Measurements from ENCODE around the gene DISP3.

DISP3 gene

GRCh38 chr1:11450310-11450709 lies 28.6 kb upstream of the DISP3 start:
- no peak for DNase-seq (ENCODE audit: extremely low read depth, insufficient read length)
- Histone ChIP-seq H3K27me3 (replicated peaks; ENCODE audit: control insufficient read depth, insufficient read depth, low read length) (no peaks in the 10 kb centered on the region; the same call in 1 of the 2 replicates), H3K36me3 (ENCODE audit: control insufficient read depth, insufficient read depth, low read length) (no peaks in the 10 kb centered on the region), H3K4me3 (replicated peaks; ENCODE audit: low read depth, low read length) (no peak overlapping the region)
- no peak for TF ChIP-seq CTCF (IDR thresholded peaks at IDR 0.05; ENCODE audit: insufficient read depth, low read length, poor library complexity, severe bottlenecking)

GRCh38 chr1:11453742-11454491 lies 25.0 kb upstream of the DISP3 start:
- Histone ChIP-seq H3K36me3 (ENCODE audit: control insufficient read depth, insufficient read depth, low read length) (no peaks in the 10 kb centered on the region), H3K27me3 (replicated peaks; ENCODE audit: control insufficient read depth, insufficient read depth, low read length) (peaks cover 3% of the 10 kb centered on the region; the same call in 1 of the 2 replicates), H3K4me3 (replicated peaks; ENCODE audit: low read depth, low read length) (no peak overlapping the region)
- no peak for DNase-seq (ENCODE audit: extremely low read depth, insufficient read length)
- TF ChIP-seq CTCF (IDR thresholded peaks at IDR 0.05; ENCODE audit: insufficient read depth, low read length, poor library complexity, severe bottlenecking): no peak

GRCh38 chr1:11455967-11456570 lies 22.9 kb upstream of the DISP3 start:
- TF ChIP-seq CTCF (IDR thresholded peaks at IDR 0.05; ENCODE audit: insufficient read depth, low read length, poor library complexity, severe bottlenecking): no peak
- DNase-seq (ENCODE audit: extremely low read depth, insufficient read length): no peak
- H3K36me3 ChIP-seq (ENCODE audit: control insufficient read depth, insufficient read depth, low read length): no peaks in the 10 kb centered on the region
- H3K4me3 ChIP-seq (replicated peaks; ENCODE audit: low read depth, low read length): no peak overlapping the region
- H3K27me3 ChIP-seq (replicated peaks; ENCODE audit: control insufficient read depth, insufficient read depth, low read length): peaks cover 3% of the 10 kb centered on the region; the same call in 1 of the 2 replicates

- Histone ChIP-seq H3K36me3 (ENCODE audit: control insufficient read depth, insufficient read depth, low read length) (no peaks in the 10 kb centered on the region), H3K4me3 (replicated peaks; ENCODE audit: low read depth, low read length) (no peak overlapping the region), H3K27me3 (replicated peaks; ENCODE audit: control insufficient read depth, insufficient read depth, low read length) (peaks cover 3% of the 10 kb centered on the region; the same call in 1 of the 2 replicates)
- TF ChIP-seq CTCF (IDR thresholded peaks at IDR 0.05; ENCODE audit: insufficient read depth, low read length, poor library complexity, severe bottlenecking): no peak
- no peak for DNase-seq (ENCODE audit: extremely low read depth, insufficient read length)
Measured at GRCh38 chr1:11456965-11457364, 22.0 kb upstream of the DISP3 start.

GRCh38 chr1:11458811-11459275 lies 20.1 kb upstream of the DISP3 start:
- no peak for DNase-seq (ENCODE audit: extremely low read depth, insufficient read length)
- TF ChIP-seq CTCF (IDR thresholded peaks at IDR 0.05; ENCODE audit: insufficient read depth, low read length, poor library complexity, severe bottlenecking): no peak
- Histone ChIP-seq H3K27me3 (replicated peaks; ENCODE audit: control insufficient read depth, insufficient read depth, low read length) (peaks cover 4% of the 10 kb centered on the region; the same call in 1 of the 2 replicates), H3K36me3 (ENCODE audit: control insufficient read depth, insufficient read depth, low read length) (no peaks in the 10 kb centered on the region), H3K4me3 (replicated peaks; ENCODE audit: low read depth, low read length) (no peak overlapping the region)
